ENCODE measurements around the gene TMEM141. TPM values are rescaled to one million over a fixed set of nuclear protein-coding genes. Genes with fewer than 3 reads are reported as not detected.

Gene TMEM141
- total RNA-seq, 4 donors from 2014 or later: 60.7 to 70.8 (median 66.9) TPM

- no peak for DNase-seq (ENCODE audit: low spot score in 2 of 2)
- H3K36me3 ChIP-seq: no peaks in the 10 kb centered on the region
- no peak overlapping the region for H3K27ac ChIP-seq
- peaks cover 0 to 14% (median 4%) of the 10 kb centered on the region in 4 donors for H3K9me3 ChIP-seq
- TF ChIP-seq POLR2A (IDR thresholded peaks at IDR 0.05) (no peak), EP300 (IDR thresholded peaks at IDR 0.05) (no peak), CTCF (IDR thresholded peaks at IDR 0.05) (no peak)
- no peak overlapping the region for H3K4me3 ChIP-seq
- 84 to 87% methylated on average over 21 to 22 of the region's 22 CpGs for WGBS, 2 donors
- H3K27me3 ChIP-seq: peaks cover 0 to 21% of the 10 kb centered on the region in 2 donors
- H3K4me1 ChIP-seq: peaks cover 0 to 31% (median 4%) of the 10 kb centered on the region in 4 donors
Observed at GRCh38 chr9:136747161-136748060, 43.7 kb upstream of the TMEM141 start.

DNA sequence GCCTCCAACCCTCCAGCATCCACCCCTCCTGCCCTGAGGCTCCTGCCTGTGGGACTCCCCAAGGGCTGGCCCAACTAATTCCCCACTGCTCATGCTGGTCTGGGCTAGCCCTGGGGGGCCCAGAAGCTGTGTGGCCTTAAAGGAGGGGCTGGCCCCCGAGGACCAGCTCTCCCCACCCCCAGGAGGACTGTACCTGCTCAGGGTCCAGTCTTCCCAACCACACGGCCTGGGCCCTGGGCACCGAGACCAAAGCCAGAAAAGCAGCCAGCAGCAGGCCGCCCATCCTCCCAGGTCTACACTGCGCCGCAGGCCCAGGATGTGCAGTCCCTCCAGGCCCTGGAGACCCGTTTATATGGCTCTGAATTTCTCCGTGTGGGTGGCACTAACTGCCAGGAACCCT lies 42.9 kb upstream of the TMEM141 start, which contains the start of gene LCN6:
LCN6 (minus strand) TSS at position 325 of the 400 bp plus-strand sequence; CDS start at position 283, 42 bp downstream.
- Histone ChIP-seq H3K27me3 (peaks cover 0 to 13% of the 10 kb centered on the region in 2 donors), H3K27ac (peak within 1 kb of the TSS in 1 of 4 donors; percentile 60), H3K4me3 (no peak within 1 kb of the TSS), H3K9me3 (peaks cover 0 to 22% (median 4%) of the 10 kb centered on the region in 4 donors), H3K4me1 (peaks cover 0 to 23% (median 4%) of the 10 kb centered on the region in 4 donors), H3K36me3 (no peaks in the 10 kb centered on the region)
- 63 to 74% methylated on average over 6 to 7 of the region's 8 CpGs for WGBS, 2 donors
- TF ChIP-seq CTCF (IDR thresholded peaks at IDR 0.05): no peak
- TF ChIP-seq POLR2A (IDR thresholded peaks at IDR 0.05): no peak
- TF ChIP-seq EP300 (IDR thresholded peaks at IDR 0.05): no peak
- no peak for DNase-seq (ENCODE audit: low spot score in 2 of 2)

- H3K4me1 ChIP-seq: peaks cover 0 to 18% (median 4%) of the 10 kb centered on the region in 4 donors
- peaks cover 0 to 5% of the 10 kb centered on the region in 2 donors for H3K27me3 ChIP-seq
- 50 to 60% methylated on average over 15 to 21 of the region's 21 CpGs for WGBS, 2 donors
- no peaks in the 10 kb centered on the region for H3K36me3 ChIP-seq
- H3K9me3 ChIP-seq: peaks cover 0 to 29% (median 4%) of the 10 kb centered on the region in 4 donors
- H3K4me3 ChIP-seq: no peak overlapping the region
- TF ChIP-seq EP300 (IDR thresholded peaks at IDR 0.05) (peak in 1 of 2 donors; percentile 6), CTCF (IDR thresholded peaks at IDR 0.05) (no peak), POLR2A (IDR thresholded peaks at IDR 0.05) (no peak)
- H3K27ac ChIP-seq: peak overlapping the region in 1 of 4 donors; percentile 60
- no peak for DNase-seq (ENCODE audit: low spot score in 2 of 2)
Observed at GRCh38 chr9:136748666-136749611, 42.2 kb upstream of the TMEM141 start.

DNA sequence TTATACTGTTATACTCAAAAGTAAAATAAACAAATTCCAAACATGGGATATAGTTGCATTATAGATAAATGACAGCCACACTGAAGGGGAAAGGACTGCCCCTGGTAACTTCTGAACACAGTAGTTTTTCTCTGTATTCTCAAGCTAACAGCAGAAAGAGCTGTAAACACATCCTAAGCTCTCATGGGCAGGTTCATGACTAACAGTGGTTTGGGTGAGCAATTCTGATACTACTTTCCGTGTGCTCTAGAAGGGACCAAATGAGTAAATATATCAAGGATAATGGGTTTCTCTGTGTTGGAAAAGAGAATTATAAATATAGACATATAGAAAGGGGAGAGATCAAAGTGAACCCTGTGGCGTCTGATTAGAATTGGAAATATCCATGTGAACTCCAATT lies 40.6 kb upstream of the TMEM141 start:
- DNase-seq (ENCODE audit: low spot score in 2 of 2): no peak
- 29 to 49% methylated on average over 2 of the region's 2 CpGs for WGBS, 2 donors
- Histone ChIP-seq H3K27ac (no peak overlapping the region), H3K4me3 (no peak overlapping the region), H3K36me3 (no peaks in the 10 kb centered on the region), H3K9me3 (peaks cover 0 to 33% (median 4%) of the 10 kb centered on the region in 4 donors), H3K4me1 (peaks cover 0 to 18% (median 4%) of the 10 kb centered on the region in 4 donors), H3K27me3 (no peaks in the 10 kb centered on the region)
- TF ChIP-seq EP300 (IDR thresholded peaks at IDR 0.05) (no peak), CTCF (IDR thresholded peaks at IDR 0.05) (no peak), POLR2A (IDR thresholded peaks at IDR 0.05) (no peak)
